Measurements from ENCODE around the gene CRTC3. TPM values are rescaled to one million over a fixed set of nuclear protein-coding genes. Genes with fewer than 3 reads are reported as not detected.

CRTC3 gene
- total and polyA plus RNA-seq, 2 experiments from 2014 or later = 15.1 to 24.5 TPM

GRCh38 chr15:90576711-90577389 lies 47.1 kb downstream of the CRTC3 start:
- Histone ChIP-seq H3K27me3 (no peaks in the 10 kb centered on the region), H3K36me3 (no peaks in the 10 kb centered on the region), H3K4me1 (ENCODE audit: low read depth) (no peaks in the 10 kb centered on the region), H3K27ac (no peak overlapping the region), H3K9me3 (ENCODE audit: low read depth) (no peaks in the 10 kb centered on the region), H3K4me3 (no peak overlapping the region)
- TF ChIP-seq CTCF (IDR thresholded peaks at IDR 0.05; ENCODE audit: low read depth, low read length) = no peak
- DNase-seq (ENCODE audit: low read depth in 1 of 2, low spot score in 1 of 2) = no peak

GRCh38 chr15:90579213-90579612 lies 49.5 kb downstream of the CRTC3 start:
- peaks cover 10% of the 10 kb centered on the region for H3K4me1 ChIP-seq (ENCODE audit: low read depth)
- no peak overlapping the region for H3K27ac ChIP-seq
- no peaks in the 10 kb centered on the region for H3K36me3 ChIP-seq
- TF ChIP-seq CTCF (IDR thresholded peaks at IDR 0.05; ENCODE audit: low read depth, low read length) = no peak
- H3K27me3 ChIP-seq = no peaks in the 10 kb centered on the region
- H3K4me3 ChIP-seq = no peak overlapping the region
- DNase-seq (ENCODE audit: low read depth in 1 of 2, low spot score in 1 of 2) = no peak
- H3K9me3 ChIP-seq (ENCODE audit: low read depth) = no peaks in the 10 kb centered on the region

- peaks cover 10% of the 10 kb centered on the region for H3K4me1 ChIP-seq (ENCODE audit: low read depth)
- no peaks in the 10 kb centered on the region for H3K9me3 ChIP-seq (ENCODE audit: low read depth)
- TF ChIP-seq CTCF (IDR thresholded peaks at IDR 0.05; ENCODE audit: low read depth, low read length) = no peak
- no peak overlapping the region for H3K27ac ChIP-seq
- H3K4me3 ChIP-seq = no peak overlapping the region
- no peaks in the 10 kb centered on the region for H3K27me3 ChIP-seq
- H3K36me3 ChIP-seq = no peaks in the 10 kb centered on the region
- peak in 1 of 2 donors; percentile 24 for DNase-seq (ENCODE audit: low read depth in 1 of 2, low spot score in 1 of 2)
These were observed 50.4 kb downstream of the CRTC3 start for GRCh38 chr15:90580099-90580498.

- Histone ChIP-seq H3K4me3 (no peak overlapping the region), H3K4me1 (ENCODE audit: low read depth) (peaks cover 10% of the 10 kb centered on the region), H3K27me3 (no peaks in the 10 kb centered on the region), H3K9me3 (ENCODE audit: low read depth) (no peaks in the 10 kb centered on the region), H3K27ac (no peak overlapping the region), H3K36me3 (no peaks in the 10 kb centered on the region)
- DNase-seq (ENCODE audit: low read depth in 1 of 2, low spot score in 1 of 2) = no peak
- TF ChIP-seq CTCF (IDR thresholded peaks at IDR 0.05; ENCODE audit: low read depth, low read length) = no peak
These were observed 50.8 kb downstream of the CRTC3 start for GRCh38 chr15:90580541-90580940.

- H3K36me3 ChIP-seq = no peaks in the 10 kb centered on the region
- DNase-seq (ENCODE audit: low read depth in 1 of 2, low spot score in 1 of 2) = no peak
- no peak for TF ChIP-seq CTCF (IDR thresholded peaks at IDR 0.05; ENCODE audit: low read depth, low read length)
- H3K27ac ChIP-seq = no peak overlapping the region
- H3K4me1 ChIP-seq (ENCODE audit: low read depth) = peaks cover 10% of the 10 kb centered on the region
- H3K9me3 ChIP-seq (ENCODE audit: low read depth) = no peaks in the 10 kb centered on the region
- no peak overlapping the region for H3K4me3 ChIP-seq
- no peaks in the 10 kb centered on the region for H3K27me3 ChIP-seq
These were observed 51.2 kb downstream of the CRTC3 start for GRCh38 chr15:90580946-90581345.
